HG02938 (cell line): Measurements from ENCODE around the gene PLEKHM1.
"Not testable (repeated sequence)": the region's sequence is repeated elsewhere in the genome, so short reads cannot be mapped to it uniquely, and the experiment has no call there.

Experiments used
- ATAC-seq: cut with Tn5 transposase; IDR thresholded peaks from one replicate; pipeline ENCODE4 v1.9.1; 2021; ENCODE audit warnings: mild to moderate bottlenecking, moderate library complexity; ENCODE audit not compliant: unreplicated experiment

Gene PLEKHM1

GRCh38 chr17:45468293-45469203, 22.0 kb downstream of the PLEKHM1 start:
- not testable (repeated sequence) for ATAC-seq

DNA sequence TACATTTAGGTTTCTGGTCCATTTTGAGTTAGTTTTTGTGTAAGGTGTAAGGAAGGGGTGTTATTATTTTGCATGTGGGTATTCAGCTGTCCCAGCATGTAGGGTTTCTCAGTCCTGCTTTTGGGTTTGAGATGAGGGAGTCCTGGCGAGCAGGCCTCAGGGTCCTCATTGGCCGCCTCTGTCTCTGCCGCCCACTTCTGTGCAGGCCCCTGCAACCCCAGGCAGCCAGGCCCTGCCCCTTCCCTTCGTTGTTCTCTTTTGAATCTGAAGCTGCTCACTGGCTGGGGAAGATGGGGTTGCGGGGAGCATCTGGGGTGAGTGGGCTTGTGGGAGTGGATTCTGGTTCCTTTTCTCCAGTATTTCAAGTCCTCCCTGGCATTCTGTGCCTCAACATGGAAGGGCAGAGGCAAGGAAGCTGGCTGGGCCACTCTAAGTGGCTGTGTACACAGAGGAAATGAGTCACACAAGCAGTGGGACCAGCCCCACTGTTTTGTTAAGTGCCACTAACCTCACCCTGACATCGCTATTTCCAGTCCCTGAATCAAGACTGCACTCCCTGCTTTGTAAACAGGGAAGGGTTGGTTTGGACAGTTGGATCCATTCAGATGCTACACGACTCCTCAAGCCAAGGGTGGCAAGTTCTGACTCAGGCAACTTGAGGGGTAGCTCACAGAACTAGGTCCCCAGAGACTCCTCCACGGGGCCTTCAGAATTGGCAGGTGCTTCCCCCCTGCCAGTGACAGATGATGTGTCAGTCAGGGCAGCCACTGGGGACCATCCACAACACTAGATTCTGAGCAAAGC, 28.8 kb downstream of the PLEKHM1 start:
- peak; percentile 73 for ATAC-seq

DNA sequence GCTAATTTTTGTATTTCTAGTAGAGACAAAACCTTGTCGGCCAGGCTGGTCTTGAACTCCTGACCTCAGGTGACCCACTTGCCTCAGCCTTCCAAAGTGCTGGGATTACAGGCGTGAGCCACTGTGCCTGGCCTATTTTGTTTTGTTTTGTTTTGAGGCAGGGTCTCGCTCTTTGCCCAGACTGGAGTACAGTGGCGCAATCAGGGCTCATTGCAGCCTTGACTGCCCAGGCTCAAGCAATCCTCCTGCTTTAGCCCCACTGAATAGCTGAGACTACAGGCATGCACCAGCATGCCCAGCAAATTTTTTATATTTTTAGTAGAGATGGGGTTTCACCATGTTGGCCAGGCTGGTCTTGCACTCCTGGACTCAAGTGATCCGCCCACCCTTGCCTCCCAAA, 30.1 kb downstream of the PLEKHM1 start:
- not testable (repeated sequence) for ATAC-seq

GRCh38 chr17:45454341-45454740, 36.2 kb downstream of the PLEKHM1 start:
- not testable (repeated sequence) for ATAC-seq

DNA sequence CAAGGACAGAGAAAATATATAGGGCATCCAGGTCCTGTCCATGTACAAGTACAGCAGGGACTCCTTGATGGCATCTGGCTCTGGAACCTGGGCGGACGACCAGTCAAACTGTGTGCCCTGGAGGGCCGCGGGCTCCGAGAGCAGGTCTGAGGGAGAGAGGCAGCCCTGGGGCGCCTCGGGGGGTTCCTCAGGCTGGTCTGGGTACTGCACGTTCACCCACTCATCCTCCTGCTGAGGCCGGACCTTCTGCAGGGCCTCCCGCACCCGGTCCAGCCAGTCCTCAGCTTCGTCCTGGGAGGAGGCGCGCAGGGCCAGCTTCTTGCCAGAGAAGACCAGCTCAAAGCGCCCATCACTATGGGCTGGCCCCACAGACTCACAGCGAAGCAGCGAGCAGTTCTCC, 36.8 kb downstream of the PLEKHM1 start:
- not testable (repeated sequence) for ATAC-seq

GRCh38 chr17:45453225-45453534, 37.3 kb downstream of the PLEKHM1 start:
- not testable (repeated sequence) for ATAC-seq

DNA sequence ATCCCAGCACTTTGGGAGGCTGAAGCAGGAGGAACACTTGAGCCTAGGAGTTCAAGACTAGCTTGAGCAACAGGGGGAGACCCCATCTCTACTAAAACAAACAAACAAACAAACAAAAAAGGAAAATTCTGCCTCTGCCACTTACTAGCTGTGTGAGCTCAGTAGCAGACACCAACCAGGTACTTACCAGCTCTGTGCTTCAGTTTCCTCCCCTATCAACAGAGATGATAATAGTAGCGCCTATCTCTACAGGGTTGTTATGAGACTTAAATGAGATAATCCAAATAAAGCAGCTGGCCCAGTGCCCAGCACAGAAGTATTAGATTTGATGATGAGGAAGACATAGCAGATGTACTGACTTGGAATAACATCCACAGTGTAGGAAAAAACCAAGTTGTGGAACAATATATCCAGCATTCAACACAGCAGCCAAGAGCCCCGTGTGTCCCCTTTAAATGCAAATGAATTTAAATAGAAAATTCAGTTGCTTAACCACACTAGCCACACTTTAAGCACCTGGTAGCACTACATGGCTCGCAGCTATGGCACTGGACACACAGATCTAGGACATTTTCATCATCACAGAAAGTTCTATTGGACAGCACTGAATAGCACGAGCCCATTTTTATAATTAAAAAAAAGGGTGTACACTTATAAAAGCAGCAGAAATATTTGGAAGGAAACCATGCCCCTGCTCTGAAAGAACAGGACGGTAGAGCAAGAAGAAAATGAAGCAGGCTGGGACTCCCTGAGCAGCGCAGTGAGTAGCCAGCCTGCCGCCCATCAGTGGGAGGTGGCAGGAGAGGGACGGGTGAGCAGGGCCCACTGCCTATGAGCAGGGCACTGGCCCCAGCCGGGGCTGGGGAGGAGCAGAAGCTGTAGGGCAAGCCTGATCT, 37.9 kb downstream of the PLEKHM1 start:
- not testable (repeated sequence) for ATAC-seq

DNA sequence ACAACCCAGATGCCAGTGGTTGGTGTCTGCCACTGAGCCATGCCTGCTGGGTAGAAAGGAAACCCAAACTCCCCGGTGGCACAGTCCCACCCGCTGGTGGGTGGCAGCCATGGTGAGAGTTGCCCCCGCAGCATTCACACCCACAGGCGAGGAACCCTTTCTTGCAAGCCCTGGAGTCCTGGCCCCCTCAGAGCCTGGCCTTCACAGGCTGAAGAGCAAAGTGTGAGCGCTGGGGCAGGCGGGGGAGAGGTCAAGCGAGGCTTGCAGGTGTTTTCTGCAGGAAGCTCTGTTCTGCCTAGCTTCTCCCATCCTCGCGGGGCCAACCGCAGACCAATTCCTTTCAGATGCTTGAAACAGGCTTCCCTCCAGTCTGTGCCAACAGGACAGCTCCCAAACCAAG, 38.9 kb downstream of the PLEKHM1 start:
- ATAC-seq: not testable (repeated sequence)

DNA sequence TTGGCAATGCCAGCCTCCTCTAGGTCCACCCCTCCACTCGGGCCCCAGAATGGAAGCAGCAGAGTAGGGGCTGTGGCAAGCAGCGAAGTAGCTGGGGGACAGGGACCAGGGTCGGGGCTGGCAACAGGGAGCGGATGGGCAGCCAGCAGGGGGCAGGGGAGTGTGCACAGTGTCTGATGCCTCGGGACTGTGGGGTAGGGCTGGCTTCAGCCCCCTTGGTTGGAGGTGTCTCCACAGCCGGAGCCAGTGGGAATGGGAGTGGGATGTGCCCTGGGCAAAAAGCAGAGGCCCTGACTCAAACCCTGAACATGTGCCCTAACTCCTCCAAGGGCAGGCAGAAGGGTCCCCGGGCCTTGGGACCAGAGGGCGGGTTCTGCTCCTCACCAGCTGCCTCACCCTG, 39.4 kb downstream of the PLEKHM1 start:
- ATAC-seq: no peak

- not testable (repeated sequence) for ATAC-seq
These were observed 40.7 kb downstream of the PLEKHM1 start for GRCh38 chr17:45449708-45450329.

GRCh38 chr17:45449260-45449659, 41.3 kb downstream of the PLEKHM1 start:
- ATAC-seq: not testable (repeated sequence)

GRCh38 chr17:45448483-45448882, 42.0 kb downstream of the PLEKHM1 start:
- ATAC-seq: not testable (repeated sequence)

DNA sequence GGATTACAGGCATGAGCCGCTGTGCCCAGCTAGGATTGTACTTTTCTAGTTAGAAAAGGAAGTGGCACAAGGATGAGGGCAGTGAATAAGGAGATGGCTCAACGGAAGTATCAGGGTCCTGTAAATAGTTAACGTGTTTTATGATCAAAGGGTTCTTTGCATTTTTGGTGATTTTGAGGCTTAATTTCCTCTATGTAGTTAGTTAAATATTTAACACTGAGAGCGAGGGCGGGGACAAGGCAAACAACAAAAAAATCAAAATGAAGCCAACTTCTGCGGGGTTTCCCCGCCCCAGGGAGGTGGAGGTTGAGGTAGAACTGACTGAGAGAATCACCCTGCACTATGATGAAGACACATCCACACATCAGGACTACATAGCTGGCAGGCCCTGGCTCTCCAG, 42.5 kb downstream of the PLEKHM1 start:
- ATAC-seq: not testable (repeated sequence)

DNA sequence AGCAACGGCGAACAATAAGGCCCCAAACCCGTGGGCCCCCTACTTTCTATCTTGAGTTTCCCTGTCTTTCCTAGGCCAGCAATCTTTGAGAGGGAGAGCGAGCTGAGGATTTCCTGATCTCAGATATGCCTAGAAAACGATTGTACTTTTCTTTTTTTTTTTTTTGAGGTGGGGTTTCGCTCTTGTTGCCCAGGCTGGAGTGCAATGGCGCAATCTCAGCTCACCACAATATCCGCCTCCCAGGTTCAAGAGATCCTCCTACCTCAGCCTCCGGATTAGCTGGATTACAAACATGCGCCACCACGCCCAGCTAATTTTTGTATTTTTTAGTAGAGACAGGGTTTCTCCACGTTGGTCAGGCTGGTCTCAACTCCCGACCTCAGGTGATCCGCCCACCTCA, 42.9 kb downstream of the PLEKHM1 start:
- not testable (repeated sequence) for ATAC-seq

- ATAC-seq: not testable (repeated sequence)
These were observed 43.5 kb downstream of the PLEKHM1 start for GRCh38 chr17:45446872-45447625.

- ATAC-seq: not testable (repeated sequence)
These were observed 44.4 kb downstream of the PLEKHM1 start for GRCh38 chr17:45445901-45446743.

GRCh38 chr17:45444856-45445820, 45.4 kb downstream of the PLEKHM1 start:
- ATAC-seq: not testable (repeated sequence)

GRCh38 chr17:45444301-45444700, 46.2 kb downstream of the PLEKHM1 start:
- ATAC-seq: not testable (repeated sequence)
